GM21786 (cell line): ENCODE measurements around the gene KBTBD6.
A peak's percentile ranks its signal among the peaks of the same experiment; 100 is the strongest.
"Not testable (repeated sequence)": the region's sequence is repeated elsewhere in the genome, so short reads cannot be mapped to it uniquely, and the experiment has no call there.

ENCODE experiments used
- ATAC-seq: cut with Tn5 transposase; IDR thresholded peaks from one replicate; pipeline ENCODE4 v1.9.1; 2021; ENCODE audit not compliant: unreplicated experiment

The KBTBD6 gene

GRCh38 chr13:41132512-41133152 lies at the start of gene KBTBD6:
Gene KBTBD6 (minus strand): TSS chr13:41132802. CDS start chr13:41132511, 291 bp downstream.
- ATAC-seq, result peak; percentile 98

- ATAC-seq, result no peak
Measured at GRCh38 chr13:41182231-41182630, 49.6 kb upstream of the KBTBD6 start.

DNA sequence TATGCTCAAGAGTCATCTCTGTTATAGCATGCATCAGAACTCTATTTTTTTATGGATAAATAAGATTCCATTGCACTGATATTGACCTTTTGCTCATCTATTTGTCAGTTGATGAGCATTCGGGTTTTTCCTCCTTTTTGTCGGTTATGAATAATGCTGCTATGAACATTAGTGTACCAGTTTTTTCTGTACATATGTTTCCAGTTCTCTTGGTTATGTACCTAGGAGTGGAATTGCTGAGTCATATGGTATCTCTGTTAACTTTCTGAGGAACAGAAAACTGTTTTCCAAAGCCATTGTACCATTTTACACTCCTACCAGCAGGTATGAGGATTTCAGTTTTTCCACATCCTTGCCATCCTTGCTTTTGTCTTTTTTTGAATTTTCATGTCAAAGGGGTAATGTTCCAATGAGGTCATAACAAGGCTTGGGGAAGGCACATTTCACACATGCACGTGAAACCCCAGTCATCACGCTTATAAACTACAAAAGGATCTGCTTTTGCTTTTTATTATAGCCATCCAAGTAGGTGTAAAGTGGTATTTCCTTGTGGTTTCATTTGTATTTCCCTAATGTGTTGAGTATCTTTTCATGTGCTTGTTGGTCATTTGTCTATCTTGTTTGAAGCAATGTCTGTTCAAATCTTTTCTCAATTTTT lies 47.1 kb upstream of the KBTBD6 start:
- ATAC-seq, result no peak

DNA sequence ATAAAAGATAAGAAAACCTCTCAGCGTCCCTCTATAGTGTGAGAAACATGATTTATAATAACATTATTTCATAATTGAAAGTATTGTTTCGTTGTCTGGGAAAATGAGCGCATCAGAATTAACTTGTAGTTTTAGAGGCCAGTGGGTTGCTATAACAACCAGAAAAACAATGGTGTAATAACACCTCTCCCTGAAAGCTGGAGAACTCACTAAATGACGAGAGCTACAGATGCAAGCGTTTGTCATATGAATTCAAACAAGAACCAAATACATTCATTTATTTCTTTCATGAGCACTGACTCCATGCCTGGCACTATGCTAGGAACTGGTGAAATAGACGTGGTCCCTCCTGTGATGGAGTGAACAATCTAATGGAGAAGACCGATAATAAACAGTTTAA lies 45.4 kb upstream of the KBTBD6 start:
- no peak for ATAC-seq

- ATAC-seq, result no peak
Measured at GRCh38 chr13:41177616-41178015, 45.0 kb upstream of the KBTBD6 start.

DNA sequence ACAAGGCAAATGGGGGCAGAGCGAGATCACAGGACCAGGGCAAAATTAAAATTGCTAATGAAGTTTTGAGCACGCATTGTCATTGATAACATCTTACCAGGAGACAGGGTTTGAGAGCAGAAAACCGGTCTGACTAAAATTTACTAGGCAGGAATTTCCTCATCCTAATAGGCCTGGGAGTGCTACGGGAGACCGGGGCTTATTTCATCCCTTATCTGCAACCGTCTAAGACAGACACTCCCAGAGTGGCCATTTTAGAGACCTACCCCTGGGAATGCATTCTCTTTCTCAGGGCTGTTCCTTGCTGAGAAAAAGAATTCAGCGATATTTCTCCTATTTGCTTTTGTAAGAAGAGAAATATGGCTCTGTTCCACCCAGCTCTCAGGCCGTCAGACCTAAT lies 43.0 kb upstream of the KBTBD6 start:
- ATAC-seq, result not testable (repeated sequence)

DNA sequence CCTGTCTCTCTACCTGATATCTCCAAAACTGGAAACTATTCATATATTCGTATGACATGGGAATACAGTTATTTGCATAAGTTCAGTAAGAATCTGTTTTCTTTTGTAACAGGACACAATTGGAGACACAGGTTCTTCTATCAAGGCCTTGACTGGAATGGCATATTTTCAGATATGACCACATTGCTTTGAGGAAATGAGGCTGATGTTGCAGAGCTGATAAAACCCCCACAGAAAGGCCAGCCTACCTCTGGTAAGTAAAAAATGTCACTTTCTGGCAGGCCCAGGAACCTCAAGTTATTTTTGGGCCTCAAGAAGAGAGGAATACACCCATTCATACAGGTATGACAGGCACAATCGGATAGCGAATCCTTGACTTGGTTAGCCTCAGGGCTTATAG lies 29.5 kb upstream of the KBTBD6 start:
- no peak for ATAC-seq

- ATAC-seq, result no peak
Measured at GRCh38 chr13:41159174-41159573, 26.6 kb upstream of the KBTBD6 start.

GRCh38 chr13:41157048-41157717 lies 24.6 kb upstream of the KBTBD6 start:
- ATAC-seq, result no peak

DNA sequence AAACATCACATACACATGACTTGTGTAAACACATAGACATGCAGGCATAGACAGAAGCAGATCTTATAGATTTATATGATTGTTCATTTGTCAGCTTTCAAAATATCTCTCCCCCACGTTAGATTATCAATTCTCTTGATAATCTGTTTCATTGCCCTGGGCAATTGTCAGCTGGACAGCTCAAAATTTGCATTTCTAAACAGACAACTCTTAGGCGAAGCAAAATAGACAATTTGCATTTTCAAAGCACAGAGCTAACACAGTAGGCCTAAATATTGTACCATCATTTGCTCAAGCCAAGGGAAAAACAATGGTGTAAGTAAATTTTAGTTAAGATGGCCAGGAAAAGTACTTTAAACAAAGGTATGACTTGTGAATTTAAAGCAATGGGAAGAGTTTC lies 24.0 kb upstream of the KBTBD6 start:
- no peak for ATAC-seq

GRCh38 chr13:41154042-41154441 lies 21.4 kb upstream of the KBTBD6 start:
- ATAC-seq, result no peak

- ATAC-seq, result no peak
Measured at GRCh38 chr13:41152005-41152404, 19.4 kb upstream of the KBTBD6 start.

- ATAC-seq, result no peak
Measured at GRCh38 chr13:41150058-41150457, 17.5 kb upstream of the KBTBD6 start.

GRCh38 chr13:41148419-41149283 lies 16.0 kb upstream of the KBTBD6 start:
- no peak for ATAC-seq

DNA sequence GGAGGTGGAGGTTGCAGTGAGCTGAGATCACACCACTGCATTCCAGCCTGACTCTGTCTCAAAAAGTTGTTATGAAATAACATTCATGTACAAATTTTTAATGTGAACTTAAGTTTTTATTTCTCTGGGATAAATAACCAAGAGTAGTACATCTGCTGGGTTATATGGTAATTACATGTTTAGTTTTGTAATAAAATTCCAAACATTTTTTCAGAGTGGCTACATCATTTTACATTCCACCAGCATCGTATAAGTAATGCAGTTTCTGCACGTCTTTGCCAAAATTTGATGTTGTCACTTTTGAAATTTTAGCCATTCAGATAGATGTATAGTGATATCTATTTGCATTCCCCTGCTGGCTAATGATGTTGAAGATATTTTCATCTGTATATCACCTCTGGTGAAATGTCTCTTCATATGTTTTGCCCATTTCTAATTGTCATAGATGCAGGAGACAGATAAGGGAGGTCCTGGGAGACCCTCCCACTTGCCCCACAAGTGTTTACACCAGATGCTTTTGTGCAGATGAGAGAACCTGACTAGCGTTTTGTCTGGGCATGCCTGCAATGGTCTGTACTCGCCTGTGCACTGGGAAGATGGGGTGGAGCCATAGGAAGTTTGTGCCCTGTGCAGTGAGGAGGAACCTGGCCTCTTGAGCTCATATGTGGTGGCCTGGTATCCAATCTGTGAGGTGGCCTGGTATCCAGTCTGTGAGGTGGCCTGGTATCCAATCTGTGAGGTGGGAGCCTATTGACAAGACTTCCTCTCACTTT lies 12.7 kb upstream of the KBTBD6 start:
- no peak for ATAC-seq

DNA sequence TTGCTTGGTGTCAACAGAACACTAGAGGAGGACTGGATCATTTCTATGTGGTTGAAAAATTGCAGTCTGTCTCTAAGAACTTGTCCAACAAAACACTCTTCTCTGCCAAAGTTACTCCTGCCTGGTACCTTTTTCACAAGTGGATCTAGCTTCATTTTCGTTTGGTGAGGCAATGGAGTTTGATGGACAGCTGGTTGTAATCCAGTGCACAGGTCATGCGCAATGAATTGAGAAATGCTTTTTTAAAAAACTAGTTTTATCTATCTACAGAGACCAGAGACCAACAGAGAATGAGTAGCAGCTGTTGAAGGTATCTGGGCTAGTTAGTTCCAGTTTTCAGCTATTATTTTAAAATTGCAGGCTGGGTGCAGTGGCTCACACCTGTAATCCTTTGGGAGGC lies 12.0 kb upstream of the KBTBD6 start:
- no peak for ATAC-seq

GRCh38 chr13:41139296-41139966 lies 6.8 kb upstream of the KBTBD6 start:
- ATAC-seq, result peak; percentile 56

DNA sequence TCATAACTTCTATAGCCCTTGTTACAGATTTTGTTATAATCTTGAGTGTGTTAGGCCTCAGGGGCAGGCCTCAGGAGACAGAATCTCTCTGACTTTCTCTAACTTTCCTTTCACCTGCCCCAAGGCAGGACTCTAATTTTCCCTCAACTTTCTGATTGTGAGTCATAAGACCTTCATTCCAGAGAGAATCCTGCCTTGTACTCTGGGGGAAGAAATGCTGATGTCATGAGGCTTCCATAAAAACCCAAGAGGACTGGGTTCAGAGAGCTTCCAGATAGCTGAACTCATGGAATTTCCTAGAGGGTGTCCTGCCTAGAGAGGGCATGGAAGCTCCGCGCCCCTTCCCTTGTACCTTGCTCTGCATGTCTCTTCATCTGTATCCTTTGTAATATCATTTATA lies 5.3 kb upstream of the KBTBD6 start:
- ATAC-seq, result no peak

DNA sequence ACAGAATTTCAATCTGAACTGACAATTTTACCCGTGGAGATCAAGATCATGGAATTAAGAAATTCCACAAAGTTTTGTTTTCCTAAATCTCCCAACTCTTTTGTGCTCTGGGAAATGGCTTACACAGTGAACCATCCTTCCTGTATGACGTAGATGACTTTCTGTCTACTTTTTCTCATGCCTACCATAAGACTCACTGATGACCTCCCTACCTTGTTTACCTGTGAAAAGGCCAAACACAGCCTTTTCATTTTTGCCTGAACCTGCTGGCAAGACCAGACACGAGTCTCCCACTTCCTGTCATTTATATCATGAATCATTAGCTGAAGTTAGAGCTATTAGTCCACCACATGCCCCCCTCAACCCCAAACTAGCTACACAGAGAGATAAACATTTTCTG lies 4.6 kb upstream of the KBTBD6 start:
- ATAC-seq, result no peak

DNA sequence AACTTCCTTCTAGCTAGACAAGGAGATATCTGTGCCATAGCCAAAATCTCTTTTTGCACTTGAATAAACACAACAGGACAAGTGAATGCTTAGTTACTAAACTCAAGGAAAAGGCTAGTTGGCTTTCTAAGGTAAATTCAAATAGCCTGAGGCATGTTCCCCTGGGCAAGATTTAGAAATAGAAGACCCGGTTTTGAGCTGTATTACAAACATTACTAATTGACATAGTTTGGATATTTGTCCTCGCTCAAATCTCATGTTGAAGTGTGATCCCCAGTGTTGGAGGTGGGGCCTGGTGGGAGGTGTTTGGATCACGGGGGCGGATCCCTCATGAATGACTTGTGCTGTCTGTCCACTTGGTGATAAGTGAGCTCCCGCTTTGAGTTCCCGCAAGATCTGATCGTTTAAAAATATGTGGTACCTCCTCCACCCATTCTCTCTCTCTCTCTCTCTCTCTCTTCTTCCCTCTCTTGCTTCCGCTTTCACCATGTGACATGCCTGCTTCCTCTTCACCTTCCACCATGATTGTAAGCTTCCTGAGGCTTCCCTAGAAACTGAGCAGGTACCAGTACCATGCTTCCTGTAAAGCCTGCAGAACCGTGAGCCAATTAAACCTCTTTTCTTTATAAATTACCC lies 3.9 kb upstream of the KBTBD6 start:
- no peak for ATAC-seq
